Caco-2 (cell line): ENCODE measurements around the gene NMB. TPM values are rescaled to one million over a fixed set of nuclear protein-coding genes. Genes with fewer than 3 reads are reported as not detected.
"Not testable (repeated sequence)": the region's sequence is repeated elsewhere in the genome, so short reads cannot be mapped to it uniquely, and the experiment has no call there.

Source experiments
- BruUV-seq: library from RNA; stranded (reverse); fragments of 400-500 nt; replicated peaks from 2 replicates; lab custom pipeline; 2021; lab: Mats Ljungman, UMichigan
- CTCF ChIA-PET: fragments of 300-600 bp; sonication (Branson Sonifier 250); formaldehyde crosslinking; loops from one replicate; lab custom pipeline; 2022; ENCODE audit warnings: antibody characterized with exemption; lab: Charles Lee
- POLR2A ChIA-PET: fragments of 300-600 bp; sonication (Branson Sonifier 250); formaldehyde crosslinking; loops from one replicate; lab custom pipeline; 2022; ENCODE audit warnings: antibody characterized with exemption; lab: Charles Lee
- DNase-seq, 2 experiments: peaks; one replicate each; pipeline versions ENCODE4 v3.0.0 to v3.0.0-alpha.2; 2020 to 2022
- H3K27me3 ChIP-seq: replicated peaks from 2 replicates; pipeline ENCODE4 v1.6.0; 2011; ENCODE audit warnings: low read length; ENCODE audit not compliant: control insufficient read depth, insufficient read depth
- H3K36me3 ChIP-seq: 2 replicates; pipeline ENCODE4 v1.5.1; 2011; ENCODE audit warnings: low read length; ENCODE audit not compliant: control insufficient read depth, insufficient read depth
- H3K4me1 ChIP-seq: fragments of 250-450 bp; sonication (Bioruptor Pico); 2 replicates; pipeline ENCODE4 v1.5.1; 2020; ENCODE audit warnings: mild to moderate bottlenecking
- H3K4me3 ChIP-seq: 2 replicates; pipeline ENCODE4 v1.5.1; 2011; ENCODE audit warnings: low read depth, mild to moderate bottlenecking, control low read depth, low read length
- H3K9me3 ChIP-seq: fragments of 250-450 bp; sonication (Bioruptor Pico); 2 replicates; pipeline ENCODE4 v1.5.1; 2020; ENCODE audit warnings: mild to moderate bottlenecking, moderate library complexity
- H3K27ac Mint-ChIP-seq: one replicate; pipeline ENCODE4 v1.8.0; 2022; ENCODE audit warnings: mixed read lengths; ENCODE audit not compliant: unreplicated experiment
- H3K27me3 Mint-ChIP-seq: one replicate; pipeline ENCODE4 v1.8.0; 2022; ENCODE audit warnings: mixed read lengths; ENCODE audit not compliant: insufficient read depth, unreplicated experiment
- H3K36me3 Mint-ChIP-seq: one replicate; pipeline ENCODE4 v1.8.0; 2022; ENCODE audit warnings: mild to moderate bottlenecking, mixed read lengths; ENCODE audit not compliant: insufficient read depth, unreplicated experiment
- H3K4me1 Mint-ChIP-seq: one replicate; pipeline ENCODE4 v1.8.0; 2022; ENCODE audit warnings: low read depth, mixed read lengths; ENCODE audit not compliant: unreplicated experiment
- H3K4me3 Mint-ChIP-seq: one replicate; pipeline ENCODE4 v1.8.0; 2022; ENCODE audit warnings: mild to moderate bottlenecking, moderate library complexity, mixed read lengths; ENCODE audit not compliant: unreplicated experiment
- H3K9me3 Mint-ChIP-seq: one replicate; pipeline ENCODE4 v1.8.0; 2022; ENCODE audit warnings: mixed read lengths; ENCODE audit not compliant: unreplicated experiment
- CTCF ChIP-seq, 2 experiments: fragments of 200-600 bp in 1 of 2; IDR thresholded peaks; 1 replicate in 1 of 2; 2 replicates in 1 of 2; pipeline versions ENCODE4 v1.5.1 to v1.8.0; 2011 to 2022; ENCODE audit warnings: antibody characterized with exemption in 1 of 2, control low read depth in 1 of 2, inconsistent platforms in 1 of 2, low read depth in 1 of 2, low read length in 1 of 2, mild to moderate bottlenecking in 1 of 2, moderate library complexity in 1 of 2; ENCODE audit not compliant: insufficient read depth in 1 of 2, severe bottlenecking in 1 of 2, unreplicated experiment in 1 of 2
- intact Hi-C: fragments of 100-400 bp; cut with micrococcal nuclease; formaldehyde crosslinking; loops from one replicate; pipeline ENCODE4 v1.10.0; 2022; ENCODE audit not compliant: unreplicated experiment
- total RNA-seq: library from RNA; stranded (reverse); gene quantifications from 2 replicates; pipeline ENCODE4 v1.2.3, GENCODE V29; 2022

NMB gene
- total RNA-seq, 1 experiment from 2014 or later: 8.6 TPM

- peaks cover 13% of the 10 kb centered on the region for H3K36me3 Mint-ChIP-seq
- no peaks in the 10 kb centered on the region for H3K9me3 Mint-ChIP-seq
- CTCF ChIA-PET: no interaction called here
These were observed 38.8 kb upstream of the NMB start for GRCh38 chr15:84696757-84697156.

GRCh38 chr15:84690342-84690741, 32.3 kb upstream of the NMB start:
- CTCF ChIA-PET: no interaction called here
- no peak overlapping the region for H3K27ac Mint-ChIP-seq
- BruUV-seq: no TSS peak

More at GRCh38 chr15:84696757-84697156, 38.8 kb upstream of the NMB start:
- intact Hi-C loops: no loop called here
- no peaks in the 10 kb centered on the region for H3K27me3 Mint-ChIP-seq
- Histone ChIP-seq H3K4me1 (no peaks in the 10 kb centered on the region), H3K4me3 (no peak overlapping the region), H3K27me3 (no peaks in the 10 kb centered on the region), H3K36me3 (no peaks in the 10 kb centered on the region), H3K9me3 (no peaks in the 10 kb centered on the region)
- TF ChIP-seq CTCF (IDR thresholded peaks at IDR 0.05; ENCODE audit: insufficient read depth in 1 of 2, low read depth in 1 of 2, low read length in 1 of 2, severe bottlenecking in 1 of 2, unreplicated experiment in 1 of 2): no peak
- H3K27ac Mint-ChIP-seq: no peak overlapping the region
- no peak overlapping the region for H3K4me3 Mint-ChIP-seq
- BruUV-seq: no TSS peak
- POLR2A ChIA-PET: interaction anchor here (0.5 kb wide), 1 partner anchor 38 kb away, joined by 3 read pairs; no protein-coding TSS in a partner anchor
- H3K4me1 Mint-ChIP-seq: peaks cover 17% of the 10 kb centered on the region
- DNase-seq: no peak

GRCh38 chr15:84689858-84690257, 31.9 kb upstream of the NMB start:
- no peaks in the 10 kb centered on the region for H3K27me3 ChIP-seq
- TF ChIP-seq CTCF (IDR thresholded peaks at IDR 0.05; ENCODE audit: insufficient read depth in 1 of 2, low read depth in 1 of 2, low read length in 1 of 2, severe bottlenecking in 1 of 2, unreplicated experiment in 1 of 2): no peak
- H3K27me3 Mint-ChIP-seq: no peaks in the 10 kb centered on the region
- no peak overlapping the region for H3K27ac Mint-ChIP-seq
- POLR2A ChIA-PET: no interaction called here
- no peaks in the 10 kb centered on the region for H3K36me3 ChIP-seq
- CTCF ChIA-PET: no interaction called here
- H3K9me3 ChIP-seq: no peaks in the 10 kb centered on the region
- H3K36me3 Mint-ChIP-seq: peaks cover 57% of the 10 kb centered on the region
- no peak overlapping the region for H3K4me3 ChIP-seq
- no peaks in the 10 kb centered on the region for H3K9me3 Mint-ChIP-seq
- no TSS peak for BruUV-seq
- H3K4me3 Mint-ChIP-seq: no peak overlapping the region
- DNase-seq: no peak
- intact Hi-C loops: no loop called here
- H3K4me1 ChIP-seq: no peaks in the 10 kb centered on the region
- H3K4me1 Mint-ChIP-seq: no peaks in the 10 kb centered on the region

More at GRCh38 chr15:84690342-84690741, 32.3 kb upstream of the NMB start:
- H3K4me1 ChIP-seq: no peaks in the 10 kb centered on the region
- POLR2A ChIA-PET: no interaction called here
- intact Hi-C loops: no loop called here
- no peaks in the 10 kb centered on the region for H3K4me1 Mint-ChIP-seq
- TF ChIP-seq CTCF (IDR thresholded peaks at IDR 0.05; ENCODE audit: insufficient read depth in 1 of 2, low read depth in 1 of 2, low read length in 1 of 2, severe bottlenecking in 1 of 2, unreplicated experiment in 1 of 2): no peak
- H3K27me3 ChIP-seq: no peaks in the 10 kb centered on the region
- no peaks in the 10 kb centered on the region for H3K36me3 ChIP-seq
- H3K9me3 ChIP-seq: no peaks in the 10 kb centered on the region
- no peak overlapping the region for H3K4me3 ChIP-seq
- DNase-seq: no peak
- H3K9me3 Mint-ChIP-seq: no peaks in the 10 kb centered on the region
- no peak overlapping the region for H3K4me3 Mint-ChIP-seq
- H3K27me3 Mint-ChIP-seq: no peaks in the 10 kb centered on the region
- peaks cover 52% of the 10 kb centered on the region for H3K36me3 Mint-ChIP-seq

- H3K27me3 ChIP-seq, intact Hi-C loops, H3K9me3 Mint-ChIP-seq, H3K27ac Mint-ChIP-seq, CTCF ChIA-PET, H3K4me1 Mint-ChIP-seq, H3K9me3 ChIP-seq, POLR2A ChIA-PET, H3K36me3 ChIP-seq, BruUV-seq, H3K27me3 Mint-ChIP-seq, DNase-seq, H3K4me3 Mint-ChIP-seq, H3K4me1 ChIP-seq, H3K4me3 ChIP-seq: not testable (repeated sequence)
- peaks cover 74% of the 10 kb centered on the region for H3K36me3 Mint-ChIP-seq
These were observed 28.4 kb upstream of the NMB start for GRCh38 chr15:84686446-84686845.
